ENCODE results near the gene PDXK.

GRCh38 chr21:43771199-43771675, 52.3 kb downstream of the PDXK start:
- TF ChIP-seq POLR2A (IDR thresholded peaks at IDR 0.05) (no peak), CTCF (IDR thresholded peaks at IDR 0.05) (no peak)

All from testis (tissue), 2 donors.